Suprapubic skin (tissue), 4 donors: ENCODE data around the gene ILDR2. TPM values are rescaled to one million over a fixed set of nuclear protein-coding genes. Genes with fewer than 3 reads are reported as not detected.

Source experiments
- DNase-seq, 2 donors: peaks; one replicate each; pipeline ENCODE4 v3.0.0-alpha.2; 2019; ENCODE audit warnings: low spot score in 2 of 2
- H3K27ac ChIP-seq: fragments of 200-600 bp; sonication (generic); one replicate; pipeline ENCODE4 v1.5.1; 2019
- H3K27me3 ChIP-seq: fragments of 200-600 bp; sonication (generic); one replicate; pipeline ENCODE4 v1.5.1; 2019
- H3K36me3 ChIP-seq: fragments of 200-600 bp; sonication (generic); one replicate; pipeline ENCODE4 v1.5.1; 2019
- H3K4me1 ChIP-seq: fragments of 200-600 bp; sonication (generic); one replicate; pipeline ENCODE4 v1.5.1; 2019
- H3K4me3 ChIP-seq: fragments of 200-600 bp; sonication (generic); one replicate; pipeline ENCODE4 v1.5.1; 2019; ENCODE audit warnings: mild to moderate bottlenecking
- H3K9me3 ChIP-seq: fragments of 200-600 bp; sonication (generic); one replicate; pipeline ENCODE4 v1.5.1; 2019
- CTCF ChIP-seq, 2 donors: fragments of 200-600 bp in 1 of 2; fragments of 450-650 bp in 1 of 2; sonication (generic) in 1 of 2; IDR thresholded peaks; one replicate each; pipeline ENCODE4 v1.5.1; 2016 to 2019; ENCODE audit warnings: antibody characterized with exemption in 2 of 2, mild to moderate bottlenecking in 1 of 2, moderate library complexity in 1 of 2
- EP300 ChIP-seq: sonication (generic); formaldehyde crosslinking; IDR thresholded peaks from one replicate; pipeline ENCODE4 v1.6.1; 2017; ENCODE audit warnings: antibody characterized with exemption
- POLR2A ChIP-seq, 2 donors: fragments of 450-650 bp; IDR thresholded peaks; one replicate each; pipeline ENCODE4 v1.6.1; 2017; ENCODE audit warnings: antibody characterized with exemption in 2 of 2, mild to moderate bottlenecking in 2 of 2, moderate library complexity in 2 of 2
- POLR2AphosphoS5 ChIP-seq, 3 donors: sonication (generic); formaldehyde crosslinking; IDR thresholded peaks; one replicate each; pipeline ENCODE4 v1.6.1; 2017; ENCODE audit warnings: antibody characterized with exemption in 3 of 3
- WGBS: methylation state at CpG from one replicate; pipeline ENCODE4 v1.1.5; 2018; 5-methylcytosine and 5-hydroxymethylcytosine counted together
- total RNA-seq, 4 donors: library from RNA; depleted of rRNA; stranded (reverse); fragments of >200 nt; gene quantifications; one replicate each; pipeline ENCODE4 v1.1.0, GENCODE V29; 2016

The ILDR2 gene
- total RNA-seq, 4 donors from 2014 or later, result 0.47 to 0.70 (median 0.48) TPM; not detected in 1

GRCh38 chr1:166865926-166866325, 109.4 kb downstream of the ILDR2 start:
- Histone ChIP-seq H3K9me3 (no peaks in the 10 kb centered on the region), H3K4me3 (no peak overlapping the region), H3K4me1 (no peaks in the 10 kb centered on the region), H3K27me3 (no peaks in the 10 kb centered on the region), H3K27ac (no peak overlapping the region), H3K36me3 (peaks cover 52% of the 10 kb centered on the region)
- DNase-seq, result no peak
- 79% methylated on average over 5 of the region's 5 CpGs for WGBS
- no peak for TF ChIP-seq EP300
- no peak for TF ChIP-seq POLR2A (IDR thresholded peaks at IDR 0.05)
- TF ChIP-seq POLR2AphosphoS5 (IDR thresholded peaks at IDR 0.05), result no peak
- TF ChIP-seq CTCF (IDR thresholded peaks at IDR 0.05), result no peak

- Histone ChIP-seq H3K4me3 (no peak overlapping the region), H3K4me1 (no peaks in the 10 kb centered on the region), H3K27ac (no peak overlapping the region), H3K36me3 (peaks cover 83% of the 10 kb centered on the region), H3K27me3 (no peaks in the 10 kb centered on the region), H3K9me3 (no peaks in the 10 kb centered on the region)
- no peak for DNase-seq
- 91% methylated on average over 4 of the region's 5 CpGs for WGBS
- TF ChIP-seq POLR2AphosphoS5 (IDR thresholded peaks at IDR 0.05) (no peak), POLR2A (IDR thresholded peaks at IDR 0.05) (no peak), CTCF (IDR thresholded peaks at IDR 0.05) (no peak), EP300 (no peak)
Measured at GRCh38 chr1:166859597-166859996, 115.7 kb downstream of the ILDR2 start.

GRCh38 chr1:166858726-166859419, 116.5 kb downstream of the ILDR2 start:
- no peak for DNase-seq
- no peak overlapping the region for H3K4me3 ChIP-seq
- no peak overlapping the region for H3K27ac ChIP-seq
- 73% methylated on average over 7 of the region's 7 CpGs for WGBS
- no peaks in the 10 kb centered on the region for H3K9me3 ChIP-seq
- H3K36me3 ChIP-seq, result peaks cover 83% of the 10 kb centered on the region
- no peak for TF ChIP-seq POLR2A (IDR thresholded peaks at IDR 0.05)
- no peak for TF ChIP-seq EP300
- no peaks in the 10 kb centered on the region for H3K27me3 ChIP-seq
- H3K4me1 ChIP-seq, result no peaks in the 10 kb centered on the region

Other genes with a start within 250 kb of the ILDR2 start
- 10 to 100 TPM; 33.1 to 49.0 (median 39.7) TPM for gene POGK, start 136.1 kb downstream of the ILDR2 start, total RNA-seq
- 10 to 100 TPM; 11.3 to 14.3 (median 13.0) TPM for gene TADA1, start 99.3 kb downstream of the ILDR2 start, total RNA-seq
- not detected for gene MAEL, start 13.7 kb upstream of the ILDR2 start, total RNA-seq
- under 1 TPM in 1 of 4 donors, not detected in 3; 0.15 TPM for gene GPA33, start 114.8 kb upstream of the ILDR2 start, total RNA-seq
- under 1 TPM in 1 of 4 donors, not detected in 3; 0.29 TPM for gene STYXL2, start 118.5 kb upstream of the ILDR2 start, total RNA-seq
- gene POU2F1, start 245.3 kb upstream of the ILDR2 start, total RNA-seq, result 10 to 100 TPM in 3 of 4 donors, 1 to 10 TPM in 1; 8.4 to 32.1 (median 17.5) TPM